ENCODE data around the gene SPAG6. TPM values are rescaled to one million over a fixed set of nuclear protein-coding genes. Genes with fewer than 3 reads are reported as not detected.

The SPAG6 gene
- total and polyA plus RNA-seq, 2 of the 4 experiments (the other 2 are of a cell fraction), result not detected

GRCh38 chr10:22379059-22379458 lies 33.8 kb downstream of the SPAG6 start:
- H4K8ac ChIP-seq (ENCODE audit: low read depth in 2 of 2, low read length in 2 of 2), result no peak overlapping the region
- H3K27ac ChIP-seq (ENCODE audit: insufficient read depth, low read length), result no peak overlapping the region
- no peaks in the 10 kb centered on the region for H3K4me1 ChIP-seq (ENCODE audit: control insufficient read depth, insufficient read depth, low read length)
- no peak overlapping the region for H3K4me3 ChIP-seq (ENCODE audit: insufficient read depth, low read depth, low read length)
- H3K36me3 ChIP-seq (ENCODE audit: control insufficient read depth, insufficient read depth, low read length), result no peaks in the 10 kb centered on the region
- no peak overlapping the region for H2BK120ac ChIP-seq (ENCODE audit: low read depth, low read length)
- H3K18ac ChIP-seq (ENCODE audit: low read depth, low read length), result no peak overlapping the region
- H3K9me1 ChIP-seq (ENCODE audit: insufficient read depth, low read length), result no peaks in the 10 kb centered on the region
- ATAC-seq (ENCODE audit: low read depth) (no peak), DNase-seq (no peak)
- no peak overlapping the region for H4K91ac ChIP-seq (ENCODE audit: insufficient read depth, low read depth, low read length)
- H2BK5ac ChIP-seq (ENCODE audit: low read depth, low read length, poor library complexity, severe bottlenecking), result no peak overlapping the region
- no peak overlapping the region for H3K4ac ChIP-seq (ENCODE audit: low read depth, low read length)
- H2BK20ac ChIP-seq (ENCODE audit: low read depth, low read length), result no peak overlapping the region
- dilution Hi-C loops (cut with HindIII; ENCODE audit: low sequenced_read_pairs, unreplicated experiment), result no loop called here
- no TSS peak for BruUV-seq (replicated peaks)
- no peak overlapping the region for H2AK5ac ChIP-seq (ENCODE audit: low read depth, low read length)
- H4K20me1 ChIP-seq (ENCODE audit: insufficient read depth, low read length), result no peaks in the 10 kb centered on the region
- H4K5ac ChIP-seq (ENCODE audit: low read depth, low read length), result no peak overlapping the region
- peaks cover 2% of the 10 kb centered on the region; the same call in 1 of the 2 replicates for H3K27me3 ChIP-seq (ENCODE audit: control insufficient read depth, insufficient read depth, low read length)
- H3K9me3 ChIP-seq (ENCODE audit: control insufficient read depth, insufficient read depth, low read length), result no peaks in the 10 kb centered on the region
- TF ChIP-seq CHD1 (IDR thresholded peaks at IDR 0.05; ENCODE audit: low read depth, low read length), result no peak
- no peak for TF ChIP-seq BHLHE40 (IDR thresholded peaks at IDR 0.05; ENCODE audit: low read depth, low read length)
- TF ChIP-seq RCOR1 (IDR thresholded peaks at IDR 0.05; ENCODE audit: insufficient replicate concordance, low read length), result no peak
- no peak for TF ChIP-seq FOS (IDR thresholded peaks at IDR 0.05; ENCODE audit: low read depth, low read length)
- WGBS, 2 experiments (ENCODE audit: extremely low coverage in 2 of 2, insufficient read length in 1 of 2), result no CpG with 5 or more reads among the region's 3 CpGs
- no peak overlapping the region for H3K23ac ChIP-seq (ENCODE audit: low read depth, low read length)
- no peak overlapping the region for H3K14ac ChIP-seq (replicated peaks; ENCODE audit: low read depth, low read length)
- no peak overlapping the region for H3K9ac ChIP-seq (ENCODE audit: low read depth, low read length)
- intact Hi-C loops (cut with micrococcal nuclease), result no loop called here
- no peak overlapping the region for H2AFZ ChIP-seq (replicated peaks; ENCODE audit: low read length, poor library complexity)
- no peak overlapping the region for H2BK15ac ChIP-seq (ENCODE audit: low read depth, low read length)
- H3K79me1 ChIP-seq (ENCODE audit: low read depth in 1 of 2, low read length in 2 of 2), result no peaks in the 10 kb centered on the region
- ChIA-PET CTCF (no interaction called here), POLR2A (ENCODE audit: unreplicated experiment) (no interaction called here)
- in situ Hi-C loops (cut with MboI; ENCODE audit: low sequenced_read_pairs), result no loop called here
- H3K4me2 ChIP-seq (ENCODE audit: low read depth, low read length), result no peak overlapping the region
- no peak overlapping the region for H2AK9ac ChIP-seq (replicated peaks; ENCODE audit: low read depth, low read length, poor library complexity)
- no peak overlapping the region for H3K56ac ChIP-seq (ENCODE audit: extremely low read depth, insufficient read depth, low read length)
